ENCODE results near the gene LRRIQ4.

LRRIQ4 gene

GRCh38 chr3:169827712-169828111, 15.0 kb downstream of the LRRIQ4 start:
- H3K36me3 ChIP-seq (ENCODE audit: control insufficient read depth, low read length), result no peaks in the 10 kb centered on the region
- TF ChIP-seq CTCF (IDR thresholded peaks at IDR 0.05; ENCODE audit: low read depth, low read length, poor library complexity, severe bottlenecking) (no peak), EZH2phosphoT487 (IDR thresholded peaks at IDR 0.05; ENCODE audit: borderline replicate concordance, low read length) (no peak)

GRCh38 chr3:169835533-169835932, 22.9 kb downstream of the LRRIQ4 start:
- no peaks in the 10 kb centered on the region for H3K79me2 ChIP-seq (ENCODE audit: control insufficient read depth, low read length)
- H3K9me2 ChIP-seq (replicated peaks; ENCODE audit: control insufficient read depth, low read length), result no peaks in the 10 kb centered on the region
- peaks cover 41% of the 10 kb centered on the region for H3K4me1 ChIP-seq (ENCODE audit: control insufficient read depth, low read length)
- H3K4me2 ChIP-seq (ENCODE audit: low read length), result peak overlapping the region; percentile 33; the same call in 1 of the 2 replicates
- peaks cover 3% of the 10 kb centered on the region; the same call in 1 of the 2 replicates for H3F3A ChIP-seq (ENCODE audit: control insufficient read depth, insufficient read depth)
- peaks cover 10% of the 10 kb centered on the region for H3K36me3 ChIP-seq (ENCODE audit: control insufficient read depth, low read length)
- H3K27ac ChIP-seq (ENCODE audit: low read depth, low read length), result peak overlapping the region; percentile 22; the same call in 1 of the 2 replicates
- H3K9me3 ChIP-seq (ENCODE audit: control insufficient read depth, insufficient read depth, low read length), result no peaks in the 10 kb centered on the region
- TF ChIP-seq CTCF (IDR thresholded peaks at IDR 0.05; ENCODE audit: low read depth, low read length, poor library complexity, severe bottlenecking) (no peak), EZH2phosphoT487 (IDR thresholded peaks at IDR 0.05; ENCODE audit: borderline replicate concordance, low read length) (no peak)
- no peaks in the 10 kb centered on the region for H3K27me3 ChIP-seq (ENCODE audit: control insufficient read depth, low read length)
- no peaks in the 10 kb centered on the region for H4K20me1 ChIP-seq (ENCODE audit: control insufficient read depth, insufficient read depth, low read depth, low read length)
- H3K4me3 ChIP-seq (ENCODE audit: low read length), result no peak overlapping the region

More at GRCh38 chr3:169827712-169828111, 15.0 kb downstream of the LRRIQ4 start:
- Histone ChIP-seq H3K27ac (ENCODE audit: low read depth, low read length) (no peak overlapping the region), H3K9me2 (replicated peaks; ENCODE audit: control insufficient read depth, low read length) (no peaks in the 10 kb centered on the region), H3F3A (ENCODE audit: control insufficient read depth, insufficient read depth) (no peaks in the 10 kb centered on the region), H3K4me1 (ENCODE audit: control insufficient read depth, low read length) (peaks cover 11% of the 10 kb centered on the region), H3K4me3 (ENCODE audit: low read length) (no peak overlapping the region), H3K4me2 (ENCODE audit: low read length) (no peak overlapping the region), H4K20me1 (ENCODE audit: control insufficient read depth, insufficient read depth, low read depth, low read length) (no peaks in the 10 kb centered on the region), H3K9me3 (ENCODE audit: control insufficient read depth, insufficient read depth, low read length) (no peaks in the 10 kb centered on the region), H3K27me3 (ENCODE audit: control insufficient read depth, low read length) (no peaks in the 10 kb centered on the region), H3K79me2 (ENCODE audit: control insufficient read depth, low read length) (no peaks in the 10 kb centered on the region)

DNA sequence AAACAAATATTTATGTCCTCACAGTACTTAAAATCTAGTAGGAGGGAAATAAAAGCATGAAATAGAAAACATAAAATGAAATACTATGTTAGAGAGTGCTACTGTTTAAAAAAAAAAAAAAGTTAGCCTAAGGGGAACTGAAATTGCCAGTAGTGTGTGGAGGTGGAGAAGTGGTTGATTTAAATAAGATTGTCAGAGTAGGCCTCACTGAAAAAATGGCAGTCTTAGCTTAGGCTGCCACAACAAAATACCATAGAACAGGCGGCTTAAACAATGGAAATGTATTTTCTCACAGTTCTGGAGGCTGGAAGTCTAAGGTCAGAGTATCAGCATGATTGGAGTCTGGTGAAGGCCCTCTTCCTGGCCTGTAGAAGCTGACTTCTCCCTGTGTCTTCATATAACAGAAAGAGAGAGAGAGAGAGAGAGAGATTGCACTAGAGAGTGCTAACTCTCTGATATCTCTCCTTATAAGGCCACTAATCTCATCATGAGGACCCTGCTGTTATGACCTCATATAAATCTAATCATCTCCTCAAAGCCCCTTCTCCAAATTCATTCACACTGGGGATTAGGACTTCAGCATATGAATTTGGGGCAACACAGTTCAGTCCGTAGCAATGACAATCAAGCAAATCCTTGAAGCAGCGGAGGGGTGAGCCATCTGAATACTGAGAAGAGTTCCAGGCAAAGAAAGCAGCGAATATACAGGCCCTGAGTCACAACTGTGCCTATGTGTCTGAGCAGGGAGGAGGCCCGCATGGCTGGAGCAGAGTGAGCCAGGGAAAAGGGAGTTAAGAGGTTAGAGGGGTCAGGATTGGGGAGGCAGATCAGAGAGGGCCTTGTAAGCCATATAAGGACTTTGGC, 23.6 kb downstream of the LRRIQ4 start:
- H3K9me3 ChIP-seq (ENCODE audit: control insufficient read depth, insufficient read depth, low read length), result no peaks in the 10 kb centered on the region
- peaks cover 9% of the 10 kb centered on the region; the same call in 1 of the 2 replicates for H3F3A ChIP-seq (ENCODE audit: control insufficient read depth, insufficient read depth)
- no peaks in the 10 kb centered on the region for H3K27me3 ChIP-seq (ENCODE audit: control insufficient read depth, low read length)
- H3K9me2 ChIP-seq (replicated peaks; ENCODE audit: control insufficient read depth, low read length), result no peaks in the 10 kb centered on the region
- no peaks in the 10 kb centered on the region for H3K79me2 ChIP-seq (ENCODE audit: control insufficient read depth, low read length)
- peaks cover 10% of the 10 kb centered on the region for H3K36me3 ChIP-seq (ENCODE audit: control insufficient read depth, low read length)
- TF ChIP-seq CTCF (IDR thresholded peaks at IDR 0.05; ENCODE audit: low read depth, low read length, poor library complexity, severe bottlenecking) (no peak), EZH2phosphoT487 (IDR thresholded peaks at IDR 0.05; ENCODE audit: borderline replicate concordance, low read length) (no peak)
- peaks cover 49% of the 10 kb centered on the region for H3K4me1 ChIP-seq (ENCODE audit: control insufficient read depth, low read length)
- H4K20me1 ChIP-seq (ENCODE audit: control insufficient read depth, insufficient read depth, low read depth, low read length), result no peaks in the 10 kb centered on the region
- peak overlapping the region; percentile 22 for H3K27ac ChIP-seq (ENCODE audit: low read depth, low read length)
- no peak overlapping the region for H3K4me3 ChIP-seq (ENCODE audit: low read length)
- H3K4me2 ChIP-seq (ENCODE audit: low read length), result peak overlapping the region; percentile 33

All from DOHH2 (cell line).